GM10266 (cell line): ENCODE measurements around the gene KRTAP1-3.

Experiments used
- DNase-seq: peaks from one replicate; pipeline ENCODE4 v3.0.0; 2012; ENCODE audit errors: extremely low spot score
- TF ChIP-seq, protein P1 (sequence below): IDR thresholded peaks from 2 replicates; pipeline ENCODE4 v1.5.1; 2012; ENCODE audit warnings: mild to moderate bottlenecking, low read depth; ENCODE audit not compliant: control insufficient read depth, insufficient read depth; ENCODE audit errors: missing control alignments

Gene KRTAP1-3

DNA sequence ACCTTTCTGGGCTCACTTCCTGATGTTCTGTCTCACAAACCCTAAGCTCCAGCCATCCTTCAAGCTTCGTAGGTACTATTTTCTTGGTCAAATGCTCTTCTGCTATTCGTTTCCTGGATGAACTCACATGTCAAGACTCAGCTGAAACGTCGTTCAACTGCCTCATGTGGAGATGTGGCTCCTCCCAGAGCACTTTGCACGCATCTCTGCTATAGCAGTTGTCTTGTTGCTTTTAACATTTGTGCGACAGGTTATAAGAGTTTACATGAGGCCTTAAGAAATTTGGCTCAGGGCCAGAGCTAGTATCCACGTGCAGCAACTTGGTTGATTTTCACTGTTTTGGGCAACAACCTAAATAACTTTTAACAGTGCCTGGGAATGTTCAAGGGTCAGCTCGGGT is 47.8 kb downstream of the KRTAP1-3 start:
- TF ChIP-seq, protein P1, sequence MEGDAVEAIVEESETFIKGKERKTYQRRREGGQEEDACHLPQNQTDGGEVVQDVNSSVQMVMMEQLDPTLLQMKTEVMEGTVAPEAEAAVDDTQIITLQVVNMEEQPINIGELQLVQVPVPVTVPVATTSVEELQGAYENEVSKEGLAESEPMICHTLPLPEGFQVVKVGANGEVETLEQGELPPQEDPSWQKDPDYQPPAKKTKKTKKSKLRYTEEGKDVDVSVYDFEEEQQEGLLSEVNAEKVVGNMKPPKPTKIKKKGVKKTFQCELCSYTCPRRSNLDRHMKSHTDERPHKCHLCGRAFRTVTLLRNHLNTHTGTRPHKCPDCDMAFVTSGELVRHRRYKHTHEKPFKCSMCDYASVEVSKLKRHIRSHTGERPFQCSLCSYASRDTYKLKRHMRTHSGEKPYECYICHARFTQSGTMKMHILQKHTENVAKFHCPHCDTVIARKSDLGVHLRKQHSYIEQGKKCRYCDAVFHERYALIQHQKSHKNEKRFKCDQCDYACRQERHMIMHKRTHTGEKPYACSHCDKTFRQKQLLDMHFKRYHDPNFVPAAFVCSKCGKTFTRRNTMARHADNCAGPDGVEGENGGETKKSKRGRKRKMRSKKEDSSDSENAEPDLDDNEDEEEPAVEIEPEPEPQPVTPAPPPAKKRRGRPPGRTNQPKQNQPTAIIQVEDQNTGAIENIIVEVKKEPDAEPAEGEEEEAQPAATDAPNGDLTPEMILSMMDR, result no peak
- no peak for DNase-seq

DNA sequence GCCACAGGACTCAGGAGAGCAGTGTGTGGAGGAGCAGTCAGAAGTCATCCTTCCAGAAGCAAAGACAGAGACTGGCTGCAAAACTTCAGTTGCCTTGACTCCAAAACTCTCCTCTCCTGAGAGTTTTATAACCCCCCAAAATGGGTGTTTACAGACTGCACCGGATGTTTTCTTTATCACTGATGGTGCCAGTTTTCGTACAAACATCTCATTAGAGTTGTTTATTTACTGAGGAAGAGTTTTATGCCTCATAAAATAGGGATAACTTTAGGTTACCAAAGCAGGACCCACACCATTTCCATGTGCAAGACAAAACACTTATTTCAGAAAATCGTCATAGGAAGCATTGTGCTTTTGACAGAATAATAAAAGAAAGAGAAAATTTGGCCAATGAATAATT is 50.4 kb downstream of the KRTAP1-3 start, which contains the start of gene KRT40:
Gene KRT40 (minus strand): TSS at position 101 of the 400 bp plus-strand sequence. CDS start 53 bp downstream, at position 48.
- TF ChIP-seq, protein P1, result no peak
- DNase-seq, result no peak
